Natural killer cell (primary cell): ENCODE results near the gene MTMR11. TPM values are rescaled to one million over a fixed set of nuclear protein-coding genes. Genes with fewer than 3 reads are reported as not detected.
A peak's percentile ranks its signal among the peaks of the same experiment; 100 is the strongest.
"Not testable (repeated sequence)": the region's sequence is repeated elsewhere in the genome, so short reads cannot be mapped to it uniquely, and the experiment has no call there.

ENCODE experiments used
- ATAC-seq, 3 donors: fragments of 150-1000 bp in 2 of 3; fragments of 200-7000 bp in 1 of 3; cut with Tn5 transposase; 1 replicate in 1 of 3; 2 replicates in 2 of 3; pipeline ENCODE4 v1.10.0; 2021; ENCODE audit warnings: mild to moderate bottlenecking in 2 of 3, moderate library complexity in 2 of 3
- DNase-seq, 2 donors: peaks; one replicate each; pipeline versions ENCODE4 v3.0.0 to v3.0.0-alpha.2; 2013 to 2021; ENCODE audit warnings: mixed read lengths in 1 of 2
- H3K27ac ChIP-seq: one replicate; pipeline ENCODE4 v1.5.1; 2013; ENCODE audit warnings: mild to moderate bottlenecking, low read length
- H3K27me3 ChIP-seq: one replicate; pipeline ENCODE4 v1.6.1; 2013; ENCODE audit warnings: low read length; ENCODE audit not compliant: control insufficient read depth, insufficient read depth
- H3K36me3 ChIP-seq: one replicate; pipeline ENCODE4 v1.6.1; 2013; ENCODE audit warnings: low read length; ENCODE audit not compliant: control insufficient read depth, insufficient read depth
- H3K4me1 ChIP-seq: one replicate; pipeline ENCODE4 v1.6.1; 2013; ENCODE audit warnings: low read length; ENCODE audit not compliant: control insufficient read depth, insufficient read depth
- H3K4me3 ChIP-seq: one replicate; pipeline ENCODE4 v1.5.1; 2013; ENCODE audit warnings: low read length
- H3K9me3 ChIP-seq: one replicate; pipeline ENCODE4 v1.6.1; 2013; ENCODE audit warnings: low read length; ENCODE audit not compliant: control insufficient read depth, insufficient read depth
- H3K27ac Mint-ChIP-seq, 2 donors: one replicate each; pipeline ENCODE4 v1.8.0; 2022; ENCODE audit warnings: mild to moderate bottlenecking in 2 of 2, mixed read lengths in 2 of 2, moderate library complexity in 1 of 2
- H3K27me3 Mint-ChIP-seq, 2 donors: one replicate each; pipeline ENCODE4 v1.8.0; 2022; ENCODE audit warnings: low read depth in 2 of 2, mixed read lengths in 2 of 2
- H3K36me3 Mint-ChIP-seq: one replicate; pipeline ENCODE4 v1.8.0; 2022; ENCODE audit warnings: mixed read lengths
- H3K4me1 Mint-ChIP-seq, 2 donors: one replicate each; pipeline ENCODE4 v1.8.0; 2022; ENCODE audit warnings: mixed read lengths in 2 of 2
- H3K4me3 Mint-ChIP-seq: one replicate; pipeline ENCODE4 v1.8.0; 2022; ENCODE audit warnings: mild to moderate bottlenecking, moderate library complexity, mixed read lengths
- H3K9me3 Mint-ChIP-seq, 2 donors: one replicate each; pipeline ENCODE4 v1.8.0; 2022; ENCODE audit warnings: mixed read lengths in 2 of 2
- WGBS: methylation state at CpG from one replicate; pipeline ENCODE4 v1.1.7; 2013; ENCODE audit warnings: missing lambda C conversion rate; ENCODE audit not compliant: insufficient coverage; 5-methylcytosine and 5-hydroxymethylcytosine counted together
- intact Hi-C: fragments of 100-400 bp; cut with micrococcal nuclease; formaldehyde crosslinking; loops from one replicate; pipeline ENCODE4 v1.14.2; 2022
- total RNA-seq, 4 donors: library from RNA; stranded (reverse); fragments of 120-200 nt in 1 of 4; gene quantifications; one replicate each; pipeline versions ENCODE4 v1.2.3 to v1.2.4, GENCODE V29; 2013 to 2022
- TF ChIP-seq, protein P1 (sequence below): fragments of 200-600 bp; IDR thresholded peaks from one replicate; pipeline ENCODE4 v1.8.0; 2022; ENCODE audit warnings: antibody characterized with exemption

MTMR11 gene
- total RNA-seq, 3 donors from 2014 or later (not counting 1 experiment from before 2014, with no cell fraction given), result 1.8 to 3.0 (median 2.9) TPM

DNA sequence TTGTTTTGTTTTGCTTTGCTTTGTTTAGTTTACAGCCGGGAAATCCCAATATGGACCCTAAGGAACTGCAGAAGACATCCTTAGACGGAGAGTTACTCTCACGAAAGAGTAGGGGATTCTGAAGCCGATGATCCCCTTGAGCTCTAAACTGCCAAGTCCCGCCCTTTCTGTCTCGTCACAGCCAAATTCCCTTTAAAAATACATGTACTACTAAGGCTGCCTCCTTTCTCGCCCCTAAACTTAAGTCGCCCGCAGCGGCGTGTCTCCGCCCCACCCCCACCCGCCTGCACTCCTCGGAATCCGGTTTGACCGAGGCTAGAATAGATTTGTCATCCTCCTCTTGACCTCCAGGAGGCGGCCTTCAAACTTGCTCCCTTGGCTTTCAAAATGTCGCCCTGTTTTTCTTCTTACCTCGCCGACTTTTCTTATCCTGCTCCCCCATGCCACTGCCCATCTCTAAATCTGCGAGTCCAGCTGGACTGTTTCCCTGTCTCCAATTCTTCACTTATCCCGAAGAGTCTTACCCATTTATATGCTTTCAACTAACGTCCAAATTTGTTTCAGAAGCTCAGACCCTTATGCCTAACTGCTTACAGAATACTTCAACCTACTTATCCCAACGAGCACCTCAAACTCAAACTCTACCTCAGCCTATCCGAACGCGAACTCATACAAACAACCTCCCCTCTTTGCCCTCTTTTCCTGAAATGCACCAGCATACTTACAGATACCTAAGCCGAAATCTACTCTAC is 48.3 kb downstream of the MTMR11 start:
- Histone ChIP-seq H3K4me1 (peaks cover 28% of the 10 kb centered on the region), H3K27ac (peak overlapping the region; percentile 99), H3K9me3 (no peaks in the 10 kb centered on the region), H3K4me3 (peak overlapping the region; percentile 58), H3K36me3 (no peaks in the 10 kb centered on the region), H3K27me3 (no peaks in the 10 kb centered on the region)
- TF ChIP-seq, protein P1, sequence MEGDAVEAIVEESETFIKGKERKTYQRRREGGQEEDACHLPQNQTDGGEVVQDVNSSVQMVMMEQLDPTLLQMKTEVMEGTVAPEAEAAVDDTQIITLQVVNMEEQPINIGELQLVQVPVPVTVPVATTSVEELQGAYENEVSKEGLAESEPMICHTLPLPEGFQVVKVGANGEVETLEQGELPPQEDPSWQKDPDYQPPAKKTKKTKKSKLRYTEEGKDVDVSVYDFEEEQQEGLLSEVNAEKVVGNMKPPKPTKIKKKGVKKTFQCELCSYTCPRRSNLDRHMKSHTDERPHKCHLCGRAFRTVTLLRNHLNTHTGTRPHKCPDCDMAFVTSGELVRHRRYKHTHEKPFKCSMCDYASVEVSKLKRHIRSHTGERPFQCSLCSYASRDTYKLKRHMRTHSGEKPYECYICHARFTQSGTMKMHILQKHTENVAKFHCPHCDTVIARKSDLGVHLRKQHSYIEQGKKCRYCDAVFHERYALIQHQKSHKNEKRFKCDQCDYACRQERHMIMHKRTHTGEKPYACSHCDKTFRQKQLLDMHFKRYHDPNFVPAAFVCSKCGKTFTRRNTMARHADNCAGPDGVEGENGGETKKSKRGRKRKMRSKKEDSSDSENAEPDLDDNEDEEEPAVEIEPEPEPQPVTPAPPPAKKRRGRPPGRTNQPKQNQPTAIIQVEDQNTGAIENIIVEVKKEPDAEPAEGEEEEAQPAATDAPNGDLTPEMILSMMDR, result peak; percentile 62
- Mint-ChIP-seq H3K4me1 (no peaks in the 10 kb centered on the region), H3K27me3 (no peaks in the 10 kb centered on the region), H3K4me3 (no peak overlapping the region), H3K9me3 (no peaks in the 10 kb centered on the region), H3K36me3 (no peaks in the 10 kb centered on the region), H3K27ac (no peak overlapping the region)
- intact Hi-C loops, result loop anchor here (1.0 kb wide), 2 partner anchors 11 to 39 kb away; partner anchors contain the start of genes BOLA1 and SF3B4
- ATAC-seq, result peak; percentile 33 to 57 (median 35)
- DNase-seq, result peak in 1 of 2 donors; percentile 67
- 8% methylated on average over 28 of the region's 28 CpGs for WGBS

DNA sequence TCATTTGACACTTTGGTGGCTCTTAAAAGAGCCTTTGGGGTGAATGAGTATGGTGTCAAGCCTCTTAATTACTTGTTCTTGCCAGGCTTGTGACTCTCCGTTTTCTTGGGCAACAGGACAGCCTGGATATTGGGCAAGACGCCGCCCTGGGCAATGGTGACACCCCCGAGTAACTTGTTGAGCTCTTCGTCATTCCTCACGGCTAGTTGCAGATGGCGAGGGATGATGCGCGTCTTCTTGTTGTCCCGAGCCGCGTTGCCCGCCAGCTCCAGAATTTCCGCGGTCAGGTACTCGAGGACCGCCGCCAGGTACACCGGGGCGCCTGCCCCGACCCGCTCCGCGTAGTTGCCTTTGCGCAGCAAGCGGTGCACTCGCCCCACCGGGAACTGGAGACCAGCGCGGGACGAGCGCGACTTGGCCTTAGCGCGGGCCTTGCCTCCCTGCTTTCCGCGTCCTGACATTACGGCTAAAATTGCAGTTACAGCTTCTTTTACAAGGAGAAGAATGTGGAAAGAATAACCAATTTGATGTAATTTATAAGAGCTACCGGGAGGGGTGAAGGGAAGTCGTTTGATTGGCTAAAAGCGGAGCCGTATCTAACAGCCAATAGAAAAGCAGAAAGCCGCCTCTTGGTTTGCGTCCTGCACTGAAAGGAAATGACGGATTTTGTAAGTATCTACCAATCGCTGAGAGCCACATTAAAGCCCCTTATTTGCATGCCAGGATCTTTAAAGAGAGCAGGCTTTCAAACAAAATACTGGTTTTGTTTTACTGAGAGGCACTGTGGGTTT is 49.0 kb downstream of the MTMR11 start:
- peak overlapping the region; percentile 58 for H3K4me3 ChIP-seq
- Mint-ChIP-seq H3K4me3 (no peak overlapping the region), H3K27ac (no peak overlapping the region), H3K36me3 (no peaks in the 10 kb centered on the region), H3K9me3 (no peaks in the 10 kb centered on the region), H3K27me3 (no peaks in the 10 kb centered on the region), H3K4me1 (no peaks in the 10 kb centered on the region)
- DNase-seq (peak; percentile 74 to 95), ATAC-seq (peak; percentile 59 to 80 (median 63))
- intact Hi-C loops, result loop anchor here (1.0 kb wide), 2 partner anchors 12 to 40 kb away; partner anchors contain the start of genes BOLA1 and SF3B4
- WGBS, result under 1% methylated on average over 46 of the region's 46 CpGs
- H3K9me3 ChIP-seq, result no peaks in the 10 kb centered on the region
- TF ChIP-seq, protein P1, result no peak
- H3K4me1 ChIP-seq, result peaks cover 28% of the 10 kb centered on the region
- no peaks in the 10 kb centered on the region for H3K36me3 ChIP-seq
- H3K27ac ChIP-seq, result peak overlapping the region; percentile 99
- H3K27me3 ChIP-seq, result no peaks in the 10 kb centered on the region

DNA sequence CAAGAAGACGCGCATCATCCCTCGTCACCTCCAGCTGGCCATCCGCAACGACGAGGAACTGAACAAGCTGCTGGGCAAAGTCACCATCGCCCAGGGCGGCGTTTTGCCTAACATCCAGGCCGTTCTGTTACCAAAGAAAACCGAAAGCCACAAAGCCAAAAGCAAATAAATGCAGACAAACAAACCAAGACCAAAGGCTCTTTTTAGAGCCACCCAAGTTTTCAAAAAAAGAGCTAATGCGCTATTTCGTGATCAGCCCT is 49.6 kb downstream of the MTMR11 start:
- WGBS, result under 1% methylated on average over 11 of the region's 13 CpGs
- H3K27me3 Mint-ChIP-seq, H3K4me1 Mint-ChIP-seq, DNase-seq, H3K4me3 Mint-ChIP-seq, H3K27me3 ChIP-seq, H3K36me3 ChIP-seq, H3K9me3 Mint-ChIP-seq, H3K36me3 Mint-ChIP-seq, intact Hi-C loops, ATAC-seq, H3K9me3 ChIP-seq, H3K27ac Mint-ChIP-seq: not testable (repeated sequence)
- peak overlapping the region; percentile 58 for H3K4me3 ChIP-seq
- H3K27ac ChIP-seq, result peak overlapping the region; percentile 99
- H3K4me1 ChIP-seq, result peaks cover 28% of the 10 kb centered on the region
